Activated CD8-positive, alpha-beta T cell treated with anti-CD3 and anti-CD28 coated beads, Interleukin-2, amount 10 ng/mL, durations not matched to agents 7 days and 5 days (primary cell): Measurements from ENCODE around the gene MSH6. TPM values are rescaled to one million over a fixed set of nuclear protein-coding genes. Genes with fewer than 3 reads are reported as not detected.
A peak's percentile ranks its signal among the peaks of the same experiment; 100 is the strongest.

ENCODE experiments used
- ATAC-seq: fragments of 150-1000 bp; cut with Tn5 transposase; one replicate; pipeline ENCODE4 v1.10.0; 2021; ENCODE audit warnings: moderate library complexity
- CTCF ChIA-PET: fragments of 350-600 bp; sonication (Branson Sonifier 250); formaldehyde crosslinking; loops from one replicate; lab custom pipeline; 2021; ENCODE audit warnings: antibody characterized with exemption; lab: Charles Lee
- POLR2A ChIA-PET: fragments of 350-600 bp; sonication (Branson Sonifier 250); formaldehyde crosslinking; loops from one replicate; lab custom pipeline; 2021; ENCODE audit warnings: antibody characterized with exemption; lab: Charles Lee
- DNase-seq: peaks from one replicate; pipeline ENCODE4 v3.0.0-alpha.2; 2020
- H3K27ac Mint-ChIP-seq: one replicate; pipeline ENCODE4 v1.8.0; 2021; ENCODE audit warnings: mild to moderate bottlenecking, mixed read lengths
- H3K27me3 Mint-ChIP-seq: one replicate; pipeline ENCODE4 v1.8.0; 2021; ENCODE audit warnings: low read depth, mixed read lengths
- H3K36me3 Mint-ChIP-seq: one replicate; pipeline ENCODE4 v1.8.0; 2021; ENCODE audit warnings: low read depth, mixed read lengths
- H3K4me1 Mint-ChIP-seq: one replicate; pipeline ENCODE4 v1.8.0; 2021; ENCODE audit warnings: low read depth, mixed read lengths
- H3K4me3 Mint-ChIP-seq: one replicate; pipeline ENCODE4 v1.8.0; 2021; ENCODE audit warnings: mild to moderate bottlenecking, mixed read lengths
- H3K9me3 Mint-ChIP-seq: one replicate; pipeline ENCODE4 v1.8.0; 2022; ENCODE audit warnings: mixed read lengths; ENCODE audit not compliant: insufficient read depth
- total RNA-seq, 2 experiments: library from RNA; stranded (reverse); gene quantifications; one replicate each; pipeline ENCODE4 v1.2.3, GENCODE V29; 2021

Gene MSH6
- total RNA-seq, 2 experiments from 2014 or later, result 96.4 to 107 TPM

- H3K36me3 Mint-ChIP-seq, result peaks cover 71% of the 10 kb centered on the region
- H3K9me3 Mint-ChIP-seq, result no peaks in the 10 kb centered on the region
- ChIA-PET CTCF (interaction anchor here (0.7 kb wide), 1 partner anchor 18 kb away, joined by 3 read pairs; no protein-coding TSS in a partner anchor), POLR2A (no interaction called here)
- no peak overlapping the region for H3K4me3 Mint-ChIP-seq
- no peak for ATAC-seq
- peak overlapping the region; percentile 27 for H3K27ac Mint-ChIP-seq
- peaks cover 9% of the 10 kb centered on the region for H3K4me1 Mint-ChIP-seq
- DNase-seq, result no peak
- no peaks in the 10 kb centered on the region for H3K27me3 Mint-ChIP-seq
These were observed 28.7 kb downstream of the MSH6 start for GRCh38 chr2:47811668-47812067.

- CTCF ChIA-PET, result no interaction called here
- DNase-seq (no peak), ATAC-seq (no peak)
- Mint-ChIP-seq H3K27me3 (no peaks in the 10 kb centered on the region), H3K9me3 (no peaks in the 10 kb centered on the region), H3K4me3 (no peak overlapping the region), H3K4me1 (peaks cover 9% of the 10 kb centered on the region), H3K27ac (no peak overlapping the region), H3K36me3 (peaks cover 75% of the 10 kb centered on the region)
- POLR2A ChIA-PET, result no interaction called here
These were observed 32.8 kb downstream of the MSH6 start for GRCh38 chr2:47815764-47816163.

- Mint-ChIP-seq H3K36me3 (peaks cover 58% of the 10 kb centered on the region), H3K27ac (no peak overlapping the region), H3K4me3 (no peak overlapping the region), H3K27me3 (no peaks in the 10 kb centered on the region), H3K4me1 (no peaks in the 10 kb centered on the region), H3K9me3 (no peaks in the 10 kb centered on the region)
- CTCF ChIA-PET, result interaction anchor here (0.6 kb wide), 1 partner anchor 382 kb away, joined by 5 read pairs; no protein-coding TSS in a partner anchor
- ATAC-seq (no peak), DNase-seq (no peak)
- POLR2A ChIA-PET, result no interaction called here
These were observed 35.8 kb downstream of the MSH6 start for GRCh38 chr2:47818777-47819176.

- POLR2A ChIA-PET, result no interaction called here
- no peak for ATAC-seq
- Mint-ChIP-seq H3K9me3 (no peaks in the 10 kb centered on the region), H3K36me3 (peaks cover 50% of the 10 kb centered on the region), H3K4me1 (no peaks in the 10 kb centered on the region), H3K27me3 (no peaks in the 10 kb centered on the region), H3K4me3 (no peak overlapping the region), H3K27ac (no peak overlapping the region)
- CTCF ChIA-PET, result no interaction called here
- no peak for DNase-seq
These were observed 36.9 kb downstream of the MSH6 start for GRCh38 chr2:47819834-47820233.

GRCh38 chr2:47822518-47822917 is 39.6 kb downstream of the MSH6 start:
- DNase-seq (no peak), ATAC-seq (no peak)
- peaks cover 41% of the 10 kb centered on the region for H3K36me3 Mint-ChIP-seq
- no peaks in the 10 kb centered on the region for H3K4me1 Mint-ChIP-seq
- no peak overlapping the region for H3K4me3 Mint-ChIP-seq
- no peaks in the 10 kb centered on the region for H3K9me3 Mint-ChIP-seq
- CTCF ChIA-PET, result no interaction called here
- H3K27ac Mint-ChIP-seq, result no peak overlapping the region
- H3K27me3 Mint-ChIP-seq, result no peaks in the 10 kb centered on the region
- POLR2A ChIA-PET, result no interaction called here

- ChIA-PET CTCF (no interaction called here), POLR2A (no interaction called here)
These were observed 50.6 kb downstream of the MSH6 start for GRCh38 chr2:47833516-47833968.

GRCh38 chr2:47838249-47838648 is 55.3 kb downstream of the MSH6 start:
- DNase-seq (no peak), ATAC-seq (no peak)
- Mint-ChIP-seq H3K36me3 (peaks cover 46% of the 10 kb centered on the region), H3K9me3 (no peaks in the 10 kb centered on the region), H3K4me3 (no peak overlapping the region), H3K4me1 (peaks cover 6% of the 10 kb centered on the region), H3K27me3 (no peaks in the 10 kb centered on the region), H3K27ac (no peak overlapping the region)
- POLR2A ChIA-PET, result no interaction called here
- CTCF ChIA-PET, result no interaction called here

More at GRCh38 chr2:47833516-47833968, 50.6 kb downstream of the MSH6 start:
- H3K4me3 Mint-ChIP-seq, result no peak overlapping the region
- no peaks in the 10 kb centered on the region for H3K9me3 Mint-ChIP-seq
- peaks cover 52% of the 10 kb centered on the region for H3K36me3 Mint-ChIP-seq
- no peaks in the 10 kb centered on the region for H3K27me3 Mint-ChIP-seq
- peaks cover 4% of the 10 kb centered on the region for H3K4me1 Mint-ChIP-seq
- DNase-seq (no peak), ATAC-seq (peak; percentile 15)
- no peak overlapping the region for H3K27ac Mint-ChIP-seq

- Mint-ChIP-seq H3K9me3 (no peaks in the 10 kb centered on the region), H3K27me3 (no peaks in the 10 kb centered on the region), H3K36me3 (peaks cover 48% of the 10 kb centered on the region), H3K4me3 (no peak overlapping the region), H3K4me1 (peaks cover 5% of the 10 kb centered on the region), H3K27ac (no peak overlapping the region)
- no peak for DNase-seq
- POLR2A ChIA-PET, result no interaction called here
- CTCF ChIA-PET, result interaction anchor here (1.3 kb wide), 1 partner anchor 19 kb away, joined by 3 read pairs; no protein-coding TSS in a partner anchor
- no peak for ATAC-seq
These were observed 55.7 kb downstream of the MSH6 start for GRCh38 chr2:47838686-47839085.

GRCh38 chr2:47842846-47843245 is 59.9 kb downstream of the MSH6 start:
- CTCF ChIA-PET, result interaction anchor here (0.6 to 2.2 kb wide), 4 partner anchors 15 to 508 kb away, joined by 3 to 11 read pairs (median 4); no protein-coding TSS in a partner anchor
- DNase-seq, result no peak
- Mint-ChIP-seq H3K4me3 (no peak overlapping the region), H3K27me3 (no peaks in the 10 kb centered on the region), H3K27ac (no peak overlapping the region), H3K4me1 (peaks cover 4% of the 10 kb centered on the region), H3K36me3 (peaks cover 20% of the 10 kb centered on the region), H3K9me3 (no peaks in the 10 kb centered on the region)
- POLR2A ChIA-PET, result no interaction called here
- no peak for ATAC-seq

- POLR2A ChIA-PET, result no interaction called here
- CTCF ChIA-PET, result interaction anchor here (0.6 to 2.2 kb wide), 2 partner anchors 14 to 508 kb away, joined by 3 to 11 read pairs; no protein-coding TSS in a partner anchor
- H3K36me3 Mint-ChIP-seq, result peaks cover 22% of the 10 kb centered on the region
- DNase-seq (no peak), ATAC-seq (no peak)
- H3K27ac Mint-ChIP-seq, result no peak overlapping the region
- peaks cover 4% of the 10 kb centered on the region for H3K4me1 Mint-ChIP-seq
- H3K27me3 Mint-ChIP-seq, result no peaks in the 10 kb centered on the region
- H3K4me3 Mint-ChIP-seq, result no peak overlapping the region
- no peaks in the 10 kb centered on the region for H3K9me3 Mint-ChIP-seq
These were observed 60.5 kb downstream of the MSH6 start for GRCh38 chr2:47843407-47843806.

GRCh38 chr2:47844162-47844561 is 61.2 kb downstream of the MSH6 start:
- peaks cover 17% of the 10 kb centered on the region for H3K36me3 Mint-ChIP-seq
- CTCF ChIA-PET, result no interaction called here
- DNase-seq (no peak), ATAC-seq (no peak)
- H3K4me1 Mint-ChIP-seq, result peaks cover 4% of the 10 kb centered on the region
- H3K27ac Mint-ChIP-seq, result no peak overlapping the region
- H3K4me3 Mint-ChIP-seq, result no peak overlapping the region
- POLR2A ChIA-PET, result no interaction called here
- no peaks in the 10 kb centered on the region for H3K9me3 Mint-ChIP-seq
- H3K27me3 Mint-ChIP-seq, result no peaks in the 10 kb centered on the region

- Mint-ChIP-seq H3K27me3 (no peaks in the 10 kb centered on the region), H3K4me1 (no peaks in the 10 kb centered on the region), H3K9me3 (no peaks in the 10 kb centered on the region), H3K27ac (no peak overlapping the region), H3K4me3 (no peak overlapping the region), H3K36me3 (peaks cover 9% of the 10 kb centered on the region)
- POLR2A ChIA-PET, result no interaction called here
- CTCF ChIA-PET, result interaction anchor here (0.9 to 1.1 kb wide), 2 partner anchors 8 to 11 kb away, joined by 3 read pairs; no protein-coding TSS in a partner anchor
- no peak for ATAC-seq
- DNase-seq, result no peak
These were observed 66.4 kb downstream of the MSH6 start for GRCh38 chr2:47849368-47849767.
